Measurements from ENCODE around the gene KIF16B. TPM values are rescaled to one million over a fixed set of nuclear protein-coding genes. Genes with fewer than 3 reads are reported as not detected.

The KIF16B gene
- total and polyA plus RNA-seq, 2 of the 13 experiments (the other 11 are each of a cell fraction or from before 2014, with no cell fraction given): 6.9 to 18.0 TPM

DNA sequence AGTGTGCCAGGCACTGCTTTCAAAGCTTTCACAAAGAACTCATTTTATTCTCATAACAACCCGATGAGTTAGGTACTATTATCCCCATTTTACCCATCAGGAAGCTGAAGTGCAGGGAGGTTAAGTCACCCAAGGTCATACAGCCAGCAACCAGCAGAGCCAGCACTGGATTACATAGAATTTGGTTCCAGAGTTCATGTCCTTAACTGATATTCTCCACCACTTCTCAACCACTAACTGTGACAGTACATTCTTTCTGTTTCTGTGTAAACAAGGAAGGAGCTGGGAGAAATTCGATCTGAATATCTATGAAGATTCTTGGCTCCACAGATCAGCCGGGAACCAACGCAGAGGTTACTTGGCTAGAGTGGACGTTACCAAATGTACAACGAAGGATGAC lies 98.0 kb downstream of the KIF16B start (continued):
- TF ChIP-seq, protein P1, sequence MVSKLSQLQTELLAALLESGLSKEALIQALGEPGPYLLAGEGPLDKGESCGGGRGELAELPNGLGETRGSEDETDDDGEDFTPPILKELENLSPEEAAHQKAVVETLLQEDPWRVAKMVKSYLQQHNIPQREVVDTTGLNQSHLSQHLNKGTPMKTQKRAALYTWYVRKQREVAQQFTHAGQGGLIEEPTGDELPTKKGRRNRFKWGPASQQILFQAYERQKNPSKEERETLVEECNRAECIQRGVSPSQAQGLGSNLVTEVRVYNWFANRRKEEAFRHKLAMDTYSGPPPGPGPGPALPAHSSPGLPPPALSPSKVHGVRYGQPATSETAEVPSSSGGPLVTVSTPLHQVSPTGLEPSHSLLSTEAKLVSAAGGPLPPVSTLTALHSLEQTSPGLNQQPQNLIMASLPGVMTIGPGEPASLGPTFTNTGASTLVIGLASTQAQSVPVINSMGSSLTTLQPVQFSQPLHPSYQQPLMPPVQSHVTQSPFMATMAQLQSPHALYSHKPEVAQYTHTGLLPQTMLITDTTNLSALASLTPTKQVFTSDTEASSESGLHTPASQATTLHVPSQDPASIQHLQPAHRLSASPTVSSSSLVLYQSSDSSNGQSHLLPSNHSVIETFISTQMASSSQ (IDR thresholded peaks at IDR 0.05; ENCODE audit: low read depth): peak; percentile 53; the same call in 1 of the 2 replicates
- TF ChIP-seq, protein P1 (CRISPR knock-in tag; IDR thresholded peaks at IDR 0.05; ENCODE audit: borderline replicate concordance): peak; percentile 56; the same call in 1 of the 2 replicates
- TF ChIP-seq ZNF598 (CRISPR knock-in tag; IDR thresholded peaks at IDR 0.05; ENCODE audit: borderline replicate concordance) (no peak), MAF1 (CRISPR knock-in tag; IDR thresholded peaks at IDR 0.05; ENCODE audit: borderline replicate concordance) (no peak), KDM3A (CRISPR knock-in tag; IDR thresholded peaks at IDR 0.05; ENCODE audit: low read depth) (0 out of 2 replicates have a peak, but pooled peaks have one; percentile 54), ZNF468 (CRISPR knock-in tag; IDR thresholded peaks at IDR 0.05) (no peak), RXRB (CRISPR knock-in tag; IDR thresholded peaks at IDR 0.05; ENCODE audit: borderline replicate concordance) (peak; percentile 99), KMT2B (CRISPR knock-in tag; IDR thresholded peaks at IDR 0.05) (peak; percentile 43; the same call in 1 of the 2 replicates), AHDC1 (CRISPR knock-in tag; IDR thresholded peaks at IDR 0.05; ENCODE audit: borderline replicate concordance) (peak; percentile 96), SIX4 (CRISPR knock-in tag; IDR thresholded peaks at IDR 0.05) (peak; percentile 91)
- TF ChIP-seq, protein P2, sequence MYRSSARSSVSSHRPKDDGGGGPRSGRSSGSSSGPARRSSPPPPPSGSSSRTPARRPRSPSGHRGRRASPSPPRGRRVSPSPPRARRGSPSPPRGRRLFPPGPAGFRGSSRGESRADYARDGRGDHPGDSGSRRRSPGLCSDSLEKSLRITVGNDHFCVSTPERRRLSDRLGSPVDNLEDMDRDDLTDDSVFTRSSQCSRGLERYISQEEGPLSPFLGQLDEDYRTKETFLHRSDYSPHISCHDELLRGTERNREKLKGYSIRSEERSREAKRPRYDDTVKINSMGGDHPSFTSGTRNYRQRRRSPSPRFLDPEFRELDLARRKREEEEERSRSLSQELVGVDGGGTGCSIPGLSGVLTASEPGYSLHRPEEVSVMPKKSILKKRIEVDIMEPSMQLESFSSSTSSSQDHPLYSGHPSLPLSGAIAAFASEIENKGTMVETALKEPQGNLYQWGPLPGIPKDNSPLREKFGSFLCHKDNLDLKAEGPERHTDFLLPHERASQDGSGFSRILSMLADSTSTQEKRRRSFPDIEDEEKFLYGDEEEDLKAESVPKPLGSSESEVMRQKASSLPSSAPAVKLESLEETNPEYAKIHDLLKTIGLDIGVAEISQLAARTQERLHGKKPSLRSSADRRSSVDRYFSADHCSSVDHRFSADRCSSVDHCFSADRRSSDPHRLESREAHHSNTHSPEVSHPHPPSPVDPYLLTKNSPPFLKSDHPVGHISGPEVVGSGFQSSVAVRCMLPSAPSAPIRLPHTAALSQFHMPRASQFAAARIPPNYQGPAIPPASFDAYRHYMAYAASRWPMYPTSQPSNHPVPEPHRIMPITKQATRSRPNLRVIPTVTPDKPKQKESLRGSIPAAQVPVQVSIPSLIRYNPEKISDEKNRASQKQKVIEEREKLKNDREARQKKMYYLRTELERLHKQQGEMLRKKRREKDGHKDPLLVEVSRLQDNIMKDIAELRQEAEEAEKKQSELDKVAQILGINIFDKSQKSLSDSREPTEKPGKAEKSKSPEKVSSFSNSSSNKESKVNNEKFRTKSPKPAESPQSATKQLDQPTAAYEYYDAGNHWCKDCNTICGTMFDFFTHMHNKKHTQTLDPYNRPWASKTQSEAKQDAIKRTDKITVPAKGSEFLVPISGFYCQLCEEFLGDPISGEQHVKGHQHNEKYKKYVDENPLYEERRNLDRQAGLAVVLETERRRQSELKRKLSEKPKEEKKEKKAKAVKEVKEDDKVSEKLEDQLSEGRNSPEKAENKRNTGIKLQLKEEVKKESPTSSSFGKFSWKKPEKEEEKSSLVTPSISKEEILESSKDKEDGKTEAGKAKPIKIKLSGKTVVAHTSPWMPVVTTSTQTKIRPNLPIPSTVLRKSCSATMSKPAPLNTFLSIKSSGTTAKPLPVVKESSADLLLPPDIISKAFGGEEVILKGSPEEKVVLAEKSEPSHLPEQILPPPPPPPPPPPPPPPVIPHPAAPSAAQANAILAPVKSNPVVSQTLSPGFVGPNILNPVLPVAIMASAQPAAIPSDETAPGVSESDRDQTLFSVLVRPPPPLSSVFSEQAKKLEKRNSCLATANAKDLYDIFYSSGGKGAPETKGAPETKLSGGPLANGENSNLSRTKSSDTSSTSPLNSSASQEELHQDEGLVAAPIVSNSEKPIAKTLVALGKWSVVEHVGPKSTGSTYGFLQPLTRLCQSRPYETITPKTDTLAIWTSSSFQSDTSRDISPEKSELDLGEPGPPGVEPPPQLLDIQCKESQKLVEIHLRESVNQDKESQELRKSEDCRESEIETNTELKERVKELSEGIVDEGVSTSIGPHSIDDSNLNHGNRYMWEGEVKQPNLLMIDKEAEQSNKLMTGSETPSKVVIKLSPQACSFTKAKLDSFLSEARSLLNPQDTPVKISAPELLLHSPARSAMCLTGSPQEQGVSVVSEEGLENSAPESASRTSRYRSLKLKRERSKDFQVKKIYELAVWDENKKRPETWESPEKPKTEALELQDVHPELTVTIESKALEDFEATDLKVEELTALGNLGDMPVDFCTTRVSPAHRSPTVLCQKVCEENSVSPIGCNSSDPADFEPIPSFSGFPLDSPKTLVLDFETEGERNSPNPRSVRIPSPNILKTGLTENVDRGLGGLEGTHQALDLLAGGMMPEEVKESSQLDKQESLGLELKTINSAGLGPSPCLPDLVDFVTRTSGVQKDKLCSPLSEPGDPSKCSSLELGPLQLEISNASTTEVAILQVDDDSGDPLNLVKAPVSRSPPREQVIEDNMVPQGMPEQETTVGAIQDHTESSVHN (CRISPR knock-in tag; IDR thresholded peaks at IDR 0.05): no peak
